Neuronal stem cell (in vitro differentiated cells): ENCODE results near the gene ZDHHC11.
A peak's percentile ranks its signal among the peaks of the same experiment; 100 is the strongest.
"Not testable (repeated sequence)": the region's sequence is repeated elsewhere in the genome, so short reads cannot be mapped to it uniquely, and the experiment has no call there.

Source experiments
- DNase-seq: peaks from one replicate; pipeline ENCODE4 v3.0.0-alpha.2; 2013; ENCODE audit warnings: low spot score
- H2AFZ ChIP-seq: one replicate; pipeline ENCODE4 v1.6.1; 2013; ENCODE audit warnings: mild to moderate bottlenecking, low read length, inconsistent platforms
- H2AK5ac ChIP-seq: 2 replicates; pipeline ENCODE4 v1.6.1; 2013; ENCODE audit warnings: low read depth, mild to moderate bottlenecking, inconsistent platforms, low read length, moderate library complexity, mixed read lengths
- H2BK120ac ChIP-seq: 2 replicates; pipeline ENCODE4 v1.6.1; 2013; ENCODE audit warnings: low read depth, mild to moderate bottlenecking, inconsistent platforms, low read length, moderate library complexity, mixed read lengths
- H2BK12ac ChIP-seq: one replicate; pipeline ENCODE4 v1.6.1; 2013; ENCODE audit warnings: low read length, inconsistent platforms
- H2BK15ac ChIP-seq: 2 replicates; pipeline ENCODE4 v1.6.1; 2013; ENCODE audit warnings: mild to moderate bottlenecking, low read length, inconsistent platforms, mixed read lengths
- H2BK5ac ChIP-seq: one replicate; pipeline ENCODE4 v1.6.1; 2013; ENCODE audit warnings: inconsistent platforms, mild to moderate bottlenecking, low read length, moderate library complexity
- H3K14ac ChIP-seq: one replicate; pipeline ENCODE4 v1.6.1; 2013; ENCODE audit warnings: low read length, inconsistent platforms
- H3K18ac ChIP-seq: 2 replicates; pipeline ENCODE4 v1.6.1; 2013; ENCODE audit warnings: low read length, inconsistent platforms
- H3K23ac ChIP-seq: 2 replicates; pipeline ENCODE4 v1.6.1; 2013; ENCODE audit warnings: low read depth, mild to moderate bottlenecking, mixed read lengths, low read length, inconsistent platforms; ENCODE audit not compliant: poor library complexity
- H3K27ac ChIP-seq: replicated peaks from 3 replicates; pipeline ENCODE4 v1.5.1; 2013; ENCODE audit warnings: low read length, inconsistent platforms
- H3K27me3 ChIP-seq, 3 experiments: 2 replicates each; pipeline ENCODE4 v1.6.1; 2013; ENCODE audit warnings: low read length in 3 of 3, mild to moderate bottlenecking in 2 of 3, inconsistent platforms in 1 of 3, low read depth in 1 of 3, mixed read lengths in 1 of 3, moderate library complexity in 1 of 3; ENCODE audit not compliant: control insufficient read depth in 3 of 3, insufficient read depth in 3 of 3
- H3K36me3 ChIP-seq, 2 donors: replicated peaks in 1 of 2; 2 replicates each; pipeline ENCODE4 v1.6.1; 2013; ENCODE audit warnings: low read length in 2 of 2; ENCODE audit not compliant: control insufficient read depth in 2 of 2, insufficient read depth in 2 of 2
- H3K4ac ChIP-seq: 2 replicates; pipeline ENCODE4 v1.6.1; 2013; ENCODE audit warnings: inconsistent platforms, mild to moderate bottlenecking, low read length, moderate library complexity
- H3K4me1 ChIP-seq, 2 donors: 1 replicate in 1 of 2; 2 replicates in 1 of 2; pipeline ENCODE4 v1.6.1; 2013; ENCODE audit warnings: low read length in 2 of 2, low read depth in 1 of 2; ENCODE audit not compliant: control insufficient read depth in 2 of 2, insufficient read depth in 1 of 2
- H3K4me2 ChIP-seq: one replicate; pipeline ENCODE4 v1.6.1; 2013; ENCODE audit warnings: mild to moderate bottlenecking, low read length, inconsistent platforms; ENCODE audit not compliant: insufficient read depth, poor library complexity, severe bottlenecking
- H3K4me3 ChIP-seq, 2 donors: 2 replicates each; pipeline ENCODE4 v1.5.1; 2013; ENCODE audit warnings: low read length in 2 of 2, mild to moderate bottlenecking in 2 of 2, inconsistent platforms in 1 of 2, moderate library complexity in 1 of 2
- H3K79me1 ChIP-seq: one replicate; pipeline ENCODE4 v1.6.1; 2013; ENCODE audit warnings: low read depth, mild to moderate bottlenecking, inconsistent platforms, low read length, moderate library complexity
- H3K9ac ChIP-seq: one replicate; pipeline ENCODE4 v1.6.1; 2013; ENCODE audit warnings: mild to moderate bottlenecking, low read depth, low read length, inconsistent platforms; ENCODE audit not compliant: poor library complexity
- H3K9me3 ChIP-seq, 2 donors: replicated peaks in 1 of 2; 2 replicates each; pipeline versions ENCODE3 to v1.6.1; 2013; ENCODE audit warnings: low read length in 2 of 2, mild to moderate bottlenecking in 2 of 2, inconsistent platforms in 1 of 2, low read depth in 1 of 2, mixed read lengths in 1 of 2, moderate library complexity in 1 of 2; ENCODE audit not compliant: control insufficient read depth in 2 of 2, insufficient read depth in 1 of 2
- H4K8ac ChIP-seq: one replicate; pipeline ENCODE4 v1.6.1; 2013; ENCODE audit warnings: low read depth, mild to moderate bottlenecking, inconsistent platforms, low read length, moderate library complexity
- H4K91ac ChIP-seq: one replicate; pipeline ENCODE4 v1.6.1; 2013; ENCODE audit warnings: low read length, low read depth, mild to moderate bottlenecking, inconsistent platforms; ENCODE audit not compliant: poor library complexity
- WGBS, 2 donors: extraction: QIAGEN DNeasy Blood & Tissue Kit; methylation state at CpG; one replicate each; pipeline ENCODE4 v1.1.7; 2013; ENCODE audit warnings: missing lambda C conversion rate in 2 of 2, mixed read lengths in 1 of 2; ENCODE audit not compliant: insufficient read length in 2 of 2, insufficient replicate concordance in 1 of 2; ENCODE audit errors: extremely low coverage in 2 of 2; 5-methylcytosine and 5-hydroxymethylcytosine counted together

The ZDHHC11 gene

DNA sequence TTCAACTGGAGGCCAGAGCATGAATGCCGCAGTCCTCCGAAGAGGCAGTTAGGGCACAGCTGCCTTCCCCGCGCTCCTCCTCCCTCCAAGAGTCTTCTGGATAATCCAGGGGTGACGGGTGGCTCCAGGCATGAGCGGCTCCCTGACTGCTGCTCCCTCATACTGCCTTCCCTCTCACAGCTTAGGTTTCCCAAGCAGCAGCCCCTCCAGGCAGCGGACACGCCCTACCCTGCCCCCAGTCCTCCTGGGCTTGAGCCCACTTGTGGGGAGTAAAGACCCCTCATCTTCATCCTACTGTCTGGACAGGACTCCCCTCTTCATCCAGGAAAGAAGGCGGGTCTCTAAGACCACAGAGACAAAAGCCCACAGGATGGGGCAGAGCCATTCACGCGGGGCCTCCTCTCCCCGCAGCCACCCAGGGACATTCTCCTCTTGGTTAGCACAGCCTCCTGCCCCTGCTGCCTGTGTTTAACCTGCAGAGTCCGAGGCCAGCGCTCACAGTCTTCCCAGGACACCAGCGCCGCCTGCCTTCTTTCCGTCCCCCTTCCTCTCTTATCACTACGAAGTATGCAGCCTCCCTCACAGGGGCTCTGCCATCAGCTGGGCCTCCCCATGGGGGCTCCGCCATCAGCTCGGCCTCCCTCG lies 5.6 kb downstream of the ZDHHC11 start:
- not testable (repeated sequence) for DNase-seq

DNA sequence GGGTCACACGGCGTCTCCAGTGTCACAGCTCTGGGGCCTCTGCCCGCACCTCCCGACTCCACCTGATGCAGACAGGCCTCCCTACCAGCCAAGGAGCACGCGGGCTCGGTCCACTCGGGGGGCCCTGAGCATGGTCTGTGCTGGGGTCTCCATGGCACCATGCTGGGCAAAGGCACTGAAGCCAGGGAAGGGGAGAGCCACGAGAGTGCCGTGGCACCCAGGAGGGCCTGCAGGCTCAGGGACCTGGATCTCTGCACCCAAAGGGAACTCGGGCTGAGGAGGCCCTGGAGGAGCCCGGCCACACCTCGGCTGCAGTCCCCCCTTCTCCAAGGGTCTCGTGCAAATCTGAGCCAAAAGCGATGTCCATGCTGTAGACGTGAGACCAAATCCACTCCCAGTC lies 6.4 kb downstream of the ZDHHC11 start:
- not testable (repeated sequence) for H3K14ac ChIP-seq, H2BK15ac ChIP-seq, H3K79me1 ChIP-seq, H2AFZ ChIP-seq, H2BK5ac ChIP-seq, H3K27me3 ChIP-seq, H3K9ac ChIP-seq, H3K4ac ChIP-seq, H3K4me3 ChIP-seq, H3K9me3 ChIP-seq, H3K4me2 ChIP-seq, DNase-seq, H2AK5ac ChIP-seq, H3K23ac ChIP-seq, H2BK120ac ChIP-seq
- Histone ChIP-seq H3K18ac (peak overlapping the region; percentile 89), H3K36me3 (peaks cover 3 to 10% of the 10 kb centered on the region in 2 donors), H4K8ac (peak overlapping the region; percentile 70), H4K91ac (peak overlapping the region; percentile 45), H3K4me1 (peaks cover 6 to 12% of the 10 kb centered on the region in 2 donors), H3K27ac (peak overlapping the region; percentile 1), H2BK12ac (peak overlapping the region; percentile 67)
- no CpG with 5 or more reads among the region's 16 CpGs for WGBS, 2 donors

More for the DNA sequence above, 5.6 kb downstream of the ZDHHC11 start:
- Histone ChIP-seq H3K4me3 (peak overlapping the region in 1 of 2 donors; percentile 10), H3K4me1 (peaks cover 13 to 19% of the 10 kb centered on the region in 2 donors), H3K23ac (peak overlapping the region; percentile 65), H3K4me2 (peak overlapping the region; percentile 25), H4K8ac (peak overlapping the region; percentile 43), H2AK5ac (peak overlapping the region; percentile 94), H2BK15ac (peak overlapping the region; percentile 97), H4K91ac (peak overlapping the region; percentile 3), H2BK12ac (peak overlapping the region; percentile 16), H3K27ac (peak overlapping the region; percentile 74), H3K9ac (peak overlapping the region; percentile 9), H3K18ac (peak overlapping the region; percentile 97), H3K36me3 (peaks cover 3 to 10% of the 10 kb centered on the region in 2 donors), H2BK5ac (peak overlapping the region; percentile 35)
- H3K27me3 ChIP-seq, H2BK120ac ChIP-seq, H3K14ac ChIP-seq, H3K9me3 ChIP-seq, H3K4ac ChIP-seq, H3K79me1 ChIP-seq, H2AFZ ChIP-seq: not testable (repeated sequence)
- no CpG with 5 or more reads among the region's 21 CpGs for WGBS, 2 donors

DNA sequence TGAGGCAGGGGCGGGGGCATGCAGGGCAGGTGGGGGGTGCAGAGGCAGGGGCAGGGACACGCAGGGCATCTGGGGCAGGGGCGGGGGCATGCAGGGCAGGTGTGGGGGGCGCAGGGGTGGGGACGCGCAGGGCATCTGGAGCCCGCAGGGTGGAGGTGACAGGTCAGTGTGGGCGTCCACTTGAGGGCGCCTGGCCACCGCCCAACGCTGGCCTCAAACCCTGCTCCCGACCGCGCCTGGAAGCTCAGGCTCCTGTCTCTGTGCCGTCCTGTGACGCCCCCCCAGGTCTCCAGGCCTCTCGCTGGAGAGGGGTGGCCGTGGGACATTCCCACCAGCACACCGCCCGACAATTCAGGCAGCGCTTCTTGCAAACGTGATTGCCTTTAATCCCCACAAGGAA lies 6.9 kb downstream of the ZDHHC11 start:
- Histone ChIP-seq H3K36me3 (peaks cover 3 to 10% of the 10 kb centered on the region in 2 donors), H3K4me2 (peak overlapping the region; percentile 11), H3K18ac (peak overlapping the region; percentile 38)
- not testable (repeated sequence) for H3K9me3 ChIP-seq, H2AK5ac ChIP-seq, H2BK120ac ChIP-seq, H3K4me3 ChIP-seq, H3K27me3 ChIP-seq, H3K4ac ChIP-seq, H2BK15ac ChIP-seq, H3K79me1 ChIP-seq, H3K27ac ChIP-seq, H2AFZ ChIP-seq, H3K4me1 ChIP-seq, H4K91ac ChIP-seq, H2BK5ac ChIP-seq, H3K9ac ChIP-seq, DNase-seq, H3K23ac ChIP-seq, H2BK12ac ChIP-seq, H3K14ac ChIP-seq, H4K8ac ChIP-seq
- WGBS, 2 donors: no CpG with 5 or more reads among the region's 22 CpGs

DNA sequence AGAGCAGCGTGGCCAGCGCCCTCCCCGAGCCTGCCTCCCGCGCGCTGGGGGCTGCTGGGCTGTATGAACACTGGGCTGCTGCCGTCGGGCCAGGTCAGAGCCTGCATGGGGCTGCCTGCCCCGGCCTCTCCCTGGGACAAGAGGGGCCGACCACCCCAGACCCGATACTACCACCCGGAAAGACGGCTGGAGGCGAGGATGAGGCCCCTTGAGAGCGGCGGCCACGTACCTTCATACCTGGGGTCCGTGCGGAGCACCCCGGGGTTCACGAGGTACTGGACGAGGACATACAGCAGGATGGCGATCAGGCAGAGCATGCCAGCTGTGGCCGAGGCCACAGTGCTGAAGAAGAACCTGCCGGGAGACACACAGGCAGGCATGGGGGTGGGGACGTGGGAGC lies 7.4 kb downstream of the ZDHHC11 start:
- peaks cover 3 to 10% of the 10 kb centered on the region in 2 donors for H3K36me3 ChIP-seq
- H3K4me3 ChIP-seq, H2AFZ ChIP-seq, H3K4me2 ChIP-seq, H3K23ac ChIP-seq, H2BK12ac ChIP-seq, H3K4ac ChIP-seq, H2AK5ac ChIP-seq, H2BK120ac ChIP-seq, H3K18ac ChIP-seq, H2BK15ac ChIP-seq, H3K27ac ChIP-seq, H3K9me3 ChIP-seq, H3K4me1 ChIP-seq, H3K14ac ChIP-seq, H4K91ac ChIP-seq, H3K79me1 ChIP-seq, DNase-seq, H3K27me3 ChIP-seq, H3K9ac ChIP-seq, H4K8ac ChIP-seq, H2BK5ac ChIP-seq: not testable (repeated sequence)
- no CpG with 5 or more reads among the region's 26 CpGs for WGBS, 2 donors
